T-helper 2 cell treated with Interferon-gamma antibody and Interleukin-4, amounts not matched to agents 5 μg/mL and 100 μg/mL, for 36 hours (primary cell): ENCODE data around the gene MORN3.

Experiments
- DNase-seq: peaks from one replicate; pipeline ENCODE4 v3.0.0; 2021; ENCODE audit warnings: low spot score
- H3K27ac Mint-ChIP-seq: one replicate; pipeline ENCODE4 v1.8.0; 2021; ENCODE audit warnings: mild to moderate bottlenecking, mixed read lengths
- H3K27me3 Mint-ChIP-seq: one replicate; pipeline ENCODE4 v1.8.0; 2021; ENCODE audit warnings: low read depth, mixed read lengths
- H3K36me3 Mint-ChIP-seq: one replicate; pipeline ENCODE4 v1.8.0; 2021; ENCODE audit warnings: low read depth, mixed read lengths
- H3K4me1 Mint-ChIP-seq: one replicate; pipeline ENCODE4 v1.8.0; 2021; ENCODE audit warnings: low read depth, mixed read lengths
- H3K4me3 Mint-ChIP-seq: one replicate; pipeline ENCODE4 v1.8.0; 2022; ENCODE audit warnings: mild to moderate bottlenecking, moderate library complexity, mixed read lengths
- H3K9me3 Mint-ChIP-seq: one replicate; pipeline ENCODE4 v1.8.0; 2021; ENCODE audit warnings: mixed read lengths

The MORN3 gene

GRCh38 chr12:121614872-121615467 is 54.5 kb downstream of the MORN3 start:
- no peaks in the 10 kb centered on the region for H3K27me3 Mint-ChIP-seq
- H3K27ac Mint-ChIP-seq = no peak overlapping the region
- H3K4me1 Mint-ChIP-seq = peaks cover 10% of the 10 kb centered on the region
- no peak overlapping the region for H3K4me3 Mint-ChIP-seq
- no peaks in the 10 kb centered on the region for H3K36me3 Mint-ChIP-seq
- DNase-seq = no peak
- H3K9me3 Mint-ChIP-seq = no peaks in the 10 kb centered on the region

GRCh38 chr12:121613462-121613861 is 56.0 kb downstream of the MORN3 start:
- Mint-ChIP-seq H3K4me3 (no peak overlapping the region), H3K27me3 (no peaks in the 10 kb centered on the region), H3K4me1 (peaks cover 10% of the 10 kb centered on the region), H3K27ac (no peak overlapping the region), H3K9me3 (no peaks in the 10 kb centered on the region), H3K36me3 (no peaks in the 10 kb centered on the region)
- no peak for DNase-seq

- no peak for DNase-seq
- Mint-ChIP-seq H3K27me3 (no peaks in the 10 kb centered on the region), H3K4me1 (peaks cover 10% of the 10 kb centered on the region), H3K4me3 (no peak overlapping the region), H3K9me3 (no peaks in the 10 kb centered on the region), H3K27ac (no peak overlapping the region), H3K36me3 (no peaks in the 10 kb centered on the region)
Measured at GRCh38 chr12:121611306-121611705, 58.1 kb downstream of the MORN3 start.

GRCh38 chr12:121610239-121611149 is 59.0 kb downstream of the MORN3 start:
- DNase-seq = no peak
- Mint-ChIP-seq H3K36me3 (no peaks in the 10 kb centered on the region), H3K27ac (no peak overlapping the region), H3K27me3 (no peaks in the 10 kb centered on the region), H3K4me1 (peaks cover 10% of the 10 kb centered on the region), H3K9me3 (no peaks in the 10 kb centered on the region), H3K4me3 (no peak overlapping the region)

- DNase-seq = no peak
- no peak overlapping the region for H3K4me3 Mint-ChIP-seq
- H3K9me3 Mint-ChIP-seq = no peaks in the 10 kb centered on the region
- no peak overlapping the region for H3K27ac Mint-ChIP-seq
- H3K4me1 Mint-ChIP-seq = peaks cover 4% of the 10 kb centered on the region
- no peaks in the 10 kb centered on the region for H3K27me3 Mint-ChIP-seq
- no peaks in the 10 kb centered on the region for H3K36me3 Mint-ChIP-seq
Measured at GRCh38 chr12:121608301-121608700, 61.2 kb downstream of the MORN3 start.

GRCh38 chr12:121603581-121603980 is 65.9 kb downstream of the MORN3 start:
- H3K36me3 Mint-ChIP-seq = no peaks in the 10 kb centered on the region
- no peak overlapping the region for H3K27ac Mint-ChIP-seq
- DNase-seq = no peak
- H3K4me3 Mint-ChIP-seq = no peak overlapping the region
- no peaks in the 10 kb centered on the region for H3K27me3 Mint-ChIP-seq
- peaks cover 6% of the 10 kb centered on the region for H3K4me1 Mint-ChIP-seq
- no peaks in the 10 kb centered on the region for H3K9me3 Mint-ChIP-seq

GRCh38 chr12:121602766-121603165 is 66.7 kb downstream of the MORN3 start:
- no peak for DNase-seq
- peaks cover 7% of the 10 kb centered on the region for H3K4me1 Mint-ChIP-seq
- H3K27me3 Mint-ChIP-seq = no peaks in the 10 kb centered on the region
- H3K4me3 Mint-ChIP-seq = no peak overlapping the region
- no peaks in the 10 kb centered on the region for H3K9me3 Mint-ChIP-seq
- H3K27ac Mint-ChIP-seq = no peak overlapping the region
- no peaks in the 10 kb centered on the region for H3K36me3 Mint-ChIP-seq

GRCh38 chr12:121600702-121601336 is 68.6 kb downstream of the MORN3 start:
- H3K4me1 Mint-ChIP-seq = peaks cover 7% of the 10 kb centered on the region
- no peaks in the 10 kb centered on the region for H3K27me3 Mint-ChIP-seq
- DNase-seq = no peak
- H3K9me3 Mint-ChIP-seq = no peaks in the 10 kb centered on the region
- H3K36me3 Mint-ChIP-seq = peaks cover 2% of the 10 kb centered on the region
- no peak overlapping the region for H3K4me3 Mint-ChIP-seq
- no peak overlapping the region for H3K27ac Mint-ChIP-seq
